Endothelial cell of umbilical vein (primary cell): ENCODE measurements around the gene RPH3AL. TPM values are rescaled to one million over a fixed set of nuclear protein-coding genes. Genes with fewer than 3 reads are reported as not detected.
"Not testable (repeated sequence)": the region's sequence is repeated elsewhere in the genome, so short reads cannot be mapped to it uniquely, and the experiment has no call there.

ENCODE experiments used
- BruUV-seq: library from RNA; stranded (reverse); fragments of 400-500 nt; replicated peaks from 2 replicates; lab custom pipeline; 2021; lab: Mats Ljungman, UMichigan
- CTCF ChIA-PET: fragments of 300-600, 350-600 bp; sonication (Branson Sonifier 250); formaldehyde crosslinking; loops from one replicate; lab custom pipeline; 2021; ENCODE audit warnings: antibody characterized with exemption, inconsistent platforms; lab: Charles Lee
- POLR2A ChIA-PET: fragments of 300-600, 350-600 bp; sonication (Branson Sonifier 250); formaldehyde crosslinking; loops from one replicate; lab custom pipeline; 2021; ENCODE audit warnings: antibody characterized with exemption, inconsistent platforms; lab: Charles Lee
- DNase-seq: peaks from one replicate; pipeline ENCODE4 v3.0.0-alpha.2; 2011; ENCODE audit warnings: low read depth, low spot score
- FAIRE-seq: peaks from 2 replicates; lab custom pipeline; 2011; peaks lifted over from hg19 to GRCh38; lab: Jason Lieb, UNC
- H2AFZ ChIP-seq: 2 replicates; pipeline ENCODE4 v1.6.0; 2012; ENCODE audit warnings: low read depth, low read length, control low read depth, inconsistent platforms
- H3K27ac ChIP-seq: 2 replicates; pipeline ENCODE4 v1.5.1; 2011; ENCODE audit warnings: low read depth, mild to moderate bottlenecking, control low read depth, low read length, moderate library complexity; ENCODE audit not compliant: insufficient read depth
- H3K27me3 ChIP-seq, 2 experiments: 2 replicates each; pipeline versions ENCODE4 v1.6.0 to v1.6.1; 2011; ENCODE audit warnings: low read length in 2 of 2, mixed read lengths in 1 of 2; ENCODE audit not compliant: control insufficient read depth in 2 of 2, insufficient read depth in 2 of 2
- H3K36me3 ChIP-seq, 2 experiments: 2 replicates in 1 of 2; 3 replicates in 1 of 2; pipeline ENCODE4 v1.5.1; 2011; ENCODE audit warnings: low read length in 2 of 2, mild to moderate bottlenecking in 1 of 2, moderate library complexity in 1 of 2; ENCODE audit not compliant: control insufficient read depth in 2 of 2, insufficient read depth in 2 of 2; ENCODE audit errors: extremely low read depth in 1 of 2
- H3K4me1 ChIP-seq: 3 replicates; pipeline ENCODE4 v1.5.1; 2011; ENCODE audit warnings: mild to moderate bottlenecking, low read length; ENCODE audit not compliant: control insufficient read depth, insufficient read depth; ENCODE audit errors: extremely low read depth
- H3K4me2 ChIP-seq: 2 replicates; pipeline ENCODE4 v1.6.1; 2011; ENCODE audit warnings: low read length, control low read depth, mixed read lengths; ENCODE audit not compliant: insufficient read depth
- H3K4me3 ChIP-seq, 3 experiments: fragments of 200-600 bp in 1 of 3; sonication (generic), shearing (Covaris generic) in 1 of 3; replicated peaks in 1 of 3; 2 replicates each; pipeline ENCODE4 v1.5.1; 2011 to 2016; ENCODE audit warnings: control low read depth in 3 of 3, low read length in 3 of 3, mild to moderate bottlenecking in 2 of 3, inconsistent platforms in 1 of 3, low read depth in 1 of 3, moderate library complexity in 1 of 3; ENCODE audit not compliant: insufficient read depth in 1 of 3
- H3K79me2 ChIP-seq: 2 replicates; pipeline ENCODE4 v1.6.0; 2012; ENCODE audit warnings: low read length, inconsistent platforms; ENCODE audit not compliant: control insufficient read depth, insufficient read depth
- H3K9ac ChIP-seq: replicated peaks from 2 replicates; pipeline ENCODE3; 2011; ENCODE audit warnings: low read length, control low read depth; ENCODE audit not compliant: insufficient read depth; ENCODE audit errors: extremely low read depth
- H3K9me1 ChIP-seq: replicated peaks from 3 replicates; pipeline ENCODE4 v1.6.0; 2011; ENCODE audit warnings: mild to moderate bottlenecking, low read length; ENCODE audit not compliant: control insufficient read depth, insufficient read depth; ENCODE audit errors: extremely low read depth
- H3K9me3 ChIP-seq: replicated peaks from 2 replicates; pipeline ENCODE4 v1.5.1; 2012; ENCODE audit warnings: low read length, inconsistent platforms; ENCODE audit not compliant: control insufficient read depth, insufficient read depth
- H4K20me1 ChIP-seq: replicated peaks from 2 replicates; pipeline ENCODE3; 2011; ENCODE audit warnings: mild to moderate bottlenecking, low read length; ENCODE audit not compliant: control insufficient read depth, insufficient read depth; ENCODE audit errors: extremely low read depth
- GATA2 ChIP-seq: IDR thresholded peaks from 2 replicates; pipeline ENCODE4 v1.7.0; 2011; ENCODE audit warnings: low read depth, mild to moderate bottlenecking, moderate library complexity, mixed read lengths, low read length; ENCODE audit not compliant: insufficient read length, insufficient read depth
- MYC ChIP-seq: IDR thresholded peaks from one replicate; pipeline ENCODE4 v1.6.1; 2011; ENCODE audit warnings: mild to moderate bottlenecking, low read depth, low read length
- dilution Hi-C: fragments of 300-500 bp; cut with MboI; formaldehyde crosslinking; loops from one replicate; pipeline ENCODE4 v1.15.0; 2019; ENCODE audit warnings: low sequenced_read_pairs; ENCODE audit not compliant: extremely low pct_ligation_motif_present
- intact Hi-C: fragments of 100-400 bp; cut with micrococcal nuclease; formaldehyde crosslinking; loops from one replicate; pipeline ENCODE4 v1.10.0; 2022
- polyA plus RNA-seq, 4 experiments: library from polyadenylated mRNA; depleted of rRNA in 3 of 4; stranded (reverse) in 3 of 4; unstranded in 1 of 4; fragments of >200 nt; gene quantifications; 2 replicates each; pipeline versions ENCODE4 v1.2.1 to v1.2.3, GENCODE V29; 2011 to 2012; ENCODE audit warnings: missing spikeins in 1 of 4
- total RNA-seq: library from RNA; stranded (reverse); gene quantifications from 2 replicates; pipeline ENCODE4 v1.2.3, GENCODE V29; 2021

RPH3AL gene
- total and polyA plus RNA-seq, 2 donors (not counting 3 experiments of a cell fraction or from before 2014, with no cell fraction given) = 4.1 to 7.0 TPM

- intact Hi-C loops (no loop called here), dilution Hi-C loops (no loop called here)
- no peak overlapping the region for H2AFZ ChIP-seq
- H3K4me2 ChIP-seq = no peak overlapping the region
- CTCF ChIA-PET = no interaction called here
- no peak overlapping the region for H3K9ac ChIP-seq
- H3K4me1 ChIP-seq = peaks cover 10% of the 10 kb centered on the region
- POLR2A ChIA-PET = no interaction called here
- H3K27ac ChIP-seq = no peak overlapping the region
- FAIRE-seq = no peak
- H3K27me3 ChIP-seq = no peaks in the 10 kb centered on the region
- no peaks in the 10 kb centered on the region for H4K20me1 ChIP-seq
- no peaks in the 10 kb centered on the region for H3K79me2 ChIP-seq
- no peaks in the 10 kb centered on the region for H3K9me1 ChIP-seq
- H3K9me3 ChIP-seq = no peaks in the 10 kb centered on the region
- no peak overlapping the region for H3K4me3 ChIP-seq
- no peak for TF ChIP-seq MYC
- TF ChIP-seq GATA2 = no peak
- BruUV-seq = no TSS peak
- no peaks in the 10 kb centered on the region for H3K36me3 ChIP-seq
- no peak for DNase-seq
Measured at GRCh38 chr17:245020-245419, 107.6 kb downstream of the RPH3AL start.

GRCh38 chr17:243924-244323, 108.7 kb downstream of the RPH3AL start:
- H3K27ac ChIP-seq, CTCF ChIA-PET, H3K27me3 ChIP-seq, H3K9me1 ChIP-seq, intact Hi-C loops, H3K4me1 ChIP-seq, H3K9me3 ChIP-seq, DNase-seq, FAIRE-seq, H4K20me1 ChIP-seq, BruUV-seq, H2AFZ ChIP-seq, H3K79me2 ChIP-seq, POLR2A ChIA-PET, H3K36me3 ChIP-seq, H3K9ac ChIP-seq, H3K4me2 ChIP-seq, dilution Hi-C loops, H3K4me3 ChIP-seq: not testable (repeated sequence)
